B cell (primary cell): Measurements from ENCODE around the gene TCN1. TPM values are rescaled to one million over a fixed set of nuclear protein-coding genes. Genes with fewer than 3 reads are reported as not detected.

ENCODE experiments used
- ATAC-seq: fragments of 200-7000 bp; cut with Tn5 transposase; one replicate; pipeline ENCODE4 v1.10.0; 2021; ENCODE audit warnings: low read depth, mild to moderate bottlenecking, moderate number of reproducible peaks, moderate library complexity
- CTCF ChIA-PET: fragments of 350-600 bp; sonication (Branson Sonifier 250); formaldehyde crosslinking; loops from one replicate; lab custom pipeline; 2021; ENCODE audit warnings: antibody characterized with exemption, inconsistent platforms; lab: Charles Lee
- POLR2A ChIA-PET: fragments of 350-600 bp; sonication (Branson Sonifier 250); formaldehyde crosslinking; loops from one replicate; lab custom pipeline; 2021; ENCODE audit warnings: antibody characterized with exemption; lab: Charles Lee
- DNase-seq: peaks from one replicate; pipeline ENCODE4 v3.0.0; 2013
- H2AFZ ChIP-seq: 2 replicates; pipeline ENCODE4 v1.6.1; 2012; ENCODE audit warnings: mild to moderate bottlenecking, low read depth, low read length; ENCODE audit not compliant: insufficient read depth, poor library complexity, severe bottlenecking
- H3K27ac ChIP-seq, 2 donors: 1 replicate in 1 of 2; 2 replicates in 1 of 2; pipeline ENCODE4 v1.5.1; 2012 to 2013; ENCODE audit warnings: low read length in 2 of 2, mild to moderate bottlenecking in 2 of 2, moderate library complexity in 1 of 2
- H3K27me3 ChIP-seq, 4 experiments: fragments of 200-600 bp in 1 of 4; sonication (generic) in 1 of 4; replicated peaks in 1 of 4; 1 replicate in 2 of 4; 2 replicates in 2 of 4; pipeline versions ENCODE4 v1.6.1 to v1.7.0; 2013 to 2016; ENCODE audit warnings: low read length in 3 of 4, mild to moderate bottlenecking in 2 of 4, mixed read lengths in 1 of 4, moderate library complexity in 1 of 4; ENCODE audit not compliant: insufficient read depth in 4 of 4, control insufficient read depth in 3 of 4; ENCODE audit errors: control extremely low read depth in 1 of 4
- H3K36me3 ChIP-seq, 2 experiments: replicated peaks in 1 of 2; 1 replicate in 1 of 2; 2 replicates in 1 of 2; pipeline versions ENCODE4 v1.6.1 to v1.7.1; 2013; ENCODE audit warnings: low read length in 1 of 2; ENCODE audit not compliant: insufficient read depth in 2 of 2, control insufficient read depth in 1 of 2; ENCODE audit errors: control extremely low read depth in 1 of 2, extremely low read depth in 1 of 2
- H3K4me1 ChIP-seq, 2 donors: fragments of 200-600 bp in 1 of 2; sonication (generic) in 1 of 2; 1 replicate in 1 of 2; 2 replicates in 1 of 2; pipeline versions ENCODE4 v1.5.1 to v1.6.1; 2013 to 2017; ENCODE audit warnings: low read length in 2 of 2; ENCODE audit not compliant: control insufficient read depth in 2 of 2, insufficient read depth in 2 of 2
- H3K4me2 ChIP-seq: replicated peaks from 2 replicates; pipeline ENCODE3; 2012; ENCODE audit warnings: mild to moderate bottlenecking, low read depth, low read length; ENCODE audit not compliant: poor library complexity, severe bottlenecking
- H3K4me3 ChIP-seq, 5 experiments: fragments of 200-600 bp in 1 of 5; sonication (generic) in 1 of 5; 1 replicate in 3 of 5; 2 replicates in 2 of 5; pipeline versions ENCODE4 v1.5.1 to v1.7.0; 2011 to 2016; ENCODE audit warnings: low read length in 4 of 5, mild to moderate bottlenecking in 4 of 5, low read depth in 2 of 5, control low read depth in 1 of 5, moderate library complexity in 1 of 5; ENCODE audit not compliant: insufficient read depth in 1 of 5; ENCODE audit errors: control extremely low read depth in 1 of 5, extremely low read depth in 1 of 5
- H3K79me2 ChIP-seq: fragments of 200-600 bp; sonication (generic); one replicate; pipeline ENCODE4 v1.6.0; 2016; ENCODE audit warnings: low read length; ENCODE audit not compliant: control insufficient read depth, insufficient read depth
- H3K9ac ChIP-seq: fragments of 200-600 bp; sonication (generic); 2 replicates; pipeline ENCODE4 v1.6.1; 2017; ENCODE audit warnings: mild to moderate bottlenecking, low read length, moderate library complexity
- H3K9me3 ChIP-seq, 3 donors: one replicate each; pipeline versions ENCODE4 v1.6.1 to v1.7.1; 2013; ENCODE audit warnings: low read length in 2 of 3; ENCODE audit not compliant: control insufficient read depth in 2 of 3, insufficient read depth in 1 of 3; ENCODE audit errors: control extremely low read depth in 1 of 3
- H4K20me1 ChIP-seq: 2 replicates; pipeline ENCODE4 v1.6.0; 2012; ENCODE audit warnings: mild to moderate bottlenecking, low read length; ENCODE audit not compliant: insufficient read depth, control insufficient read depth, poor library complexity, severe bottlenecking
- H3K27ac Mint-ChIP-seq: one replicate; pipeline ENCODE4 v1.8.0; 2021; ENCODE audit warnings: mixed read lengths
- H3K27me3 Mint-ChIP-seq: one replicate; pipeline ENCODE4 v1.8.0; 2021; ENCODE audit warnings: mixed read lengths
- H3K4me1 Mint-ChIP-seq: one replicate; pipeline ENCODE4 v1.8.0; 2021; ENCODE audit warnings: mixed read lengths
- H3K4me3 Mint-ChIP-seq: one replicate; pipeline ENCODE4 v1.8.0; 2021; ENCODE audit warnings: mixed read lengths
- H3K9me3 Mint-ChIP-seq: one replicate; pipeline ENCODE4 v1.8.0; 2022; ENCODE audit warnings: mixed read lengths; ENCODE audit not compliant: insufficient read depth
- CTCF ChIP-seq: fragments of 200-600 bp; IDR thresholded peaks from one replicate; pipeline ENCODE4 v1.8.0; 2022; ENCODE audit warnings: antibody characterized with exemption, mild to moderate bottlenecking
- EZH2 ChIP-seq: IDR thresholded peaks from 2 replicates; pipeline ENCODE4 v1.6.1; 2012; ENCODE audit warnings: borderline replicate concordance, low read depth, mild to moderate bottlenecking, moderate library complexity, low read length; ENCODE audit not compliant: insufficient read depth, poor library complexity, severe bottlenecking
- WGBS: methylation state at CpG from one replicate; pipeline ENCODE4 v1.1.5; 2013; ENCODE audit warnings: missing lambda C conversion rate; ENCODE audit not compliant: insufficient coverage; 5-methylcytosine and 5-hydroxymethylcytosine counted together
- intact Hi-C: fragments of 100-400 bp; cut with micrococcal nuclease; formaldehyde crosslinking; loops from one replicate; pipeline ENCODE4 v1.10.0; 2022
- polyA plus RNA-seq: library from polyadenylated mRNA; depleted of rRNA; stranded (reverse); fragments of >200 nt; gene quantifications from 2 replicates; pipeline ENCODE4 v1.2.3, GENCODE V29; 2012
- total RNA-seq, 2 donors: library from RNA; stranded (reverse); fragments of 120-200 nt in 1 of 2; gene quantifications; 1 replicate in 1 of 2; 2 replicates in 1 of 2; pipeline versions ENCODE4 v1.2.3 to v1.2.4, GENCODE V29; 2013 to 2022

TCN1 gene
- total and polyA plus RNA-seq, 2 donors (not counting 1 experiment from before 2014, with no cell fraction given), result 0.15 TPM; not detected in 1

- no peaks in the 10 kb centered on the region for H3K4me1 ChIP-seq
- 99% methylated on average over 30 of the region's 31 CpGs for WGBS
- H3K27me3 Mint-ChIP-seq, result peaks cover 22% of the 10 kb centered on the region
- no peaks in the 10 kb centered on the region for H3K4me1 Mint-ChIP-seq
- CTCF ChIA-PET, result interaction anchor here (0.6 kb wide), 1 partner anchor 739 kb away, joined by 3 read pairs; no protein-coding TSS in a partner anchor
- no peak overlapping the region for H3K4me3 ChIP-seq
- no peak overlapping the region for H3K9ac ChIP-seq
- TF ChIP-seq CTCF (no peak), EZH2 (no peak)
- H3K36me3 ChIP-seq, result no peaks in the 10 kb centered on the region
- peaks cover 0 to 3% (median 0%) of the 10 kb centered on the region in 4 experiments for H3K27me3 ChIP-seq
- H3K9me3 ChIP-seq, result peaks cover 0 to 5% (median 2%) of the 10 kb centered on the region in 3 donors
- no peaks in the 10 kb centered on the region for H3K9me3 Mint-ChIP-seq
- DNase-seq, result no peak
- no peak overlapping the region for H3K27ac ChIP-seq
- POLR2A ChIA-PET, result no interaction called here
- no peaks in the 10 kb centered on the region for H3K79me2 ChIP-seq
- no peak overlapping the region for H2AFZ ChIP-seq
- no peak overlapping the region for H3K4me3 Mint-ChIP-seq
- intact Hi-C loops, result no loop called here
- ATAC-seq, result no peak
- H3K4me2 ChIP-seq, result no peak overlapping the region
- H4K20me1 ChIP-seq, result no peaks in the 10 kb centered on the region
- H3K27ac Mint-ChIP-seq, result no peak overlapping the region
Measured at GRCh38 chr11:59898046-59898445, 31.8 kb upstream of the TCN1 start.

GRCh38 chr11:59894616-59895015 is 28.3 kb upstream of the TCN1 start:
- H3K4me1 ChIP-seq, result no peaks in the 10 kb centered on the region
- no peaks in the 10 kb centered on the region for H3K79me2 ChIP-seq
- H3K9ac ChIP-seq, result no peak overlapping the region
- Mint-ChIP-seq H3K27ac (no peak overlapping the region), H3K4me3 (no peak overlapping the region), H3K27me3 (peaks cover 25% of the 10 kb centered on the region), H3K9me3 (peaks cover 11% of the 10 kb centered on the region), H3K4me1 (no peaks in the 10 kb centered on the region)
- H3K4me3 ChIP-seq, result no peak overlapping the region
- intact Hi-C loops, result no loop called here
- DNase-seq, result no peak
- no peaks in the 10 kb centered on the region for H3K36me3 ChIP-seq
- POLR2A ChIA-PET, result no interaction called here
- WGBS, result 100% methylated on average over 1 of the region's 1 CpG
- TF ChIP-seq EZH2, result no peak
- no peak for TF ChIP-seq CTCF
- H3K4me2 ChIP-seq, result no peak overlapping the region
- peaks cover 0 to 15% (median 2%) of the 10 kb centered on the region in 3 donors for H3K9me3 ChIP-seq
- CTCF ChIA-PET, result no interaction called here
- peaks cover 0 to 3% (median 0%) of the 10 kb centered on the region in 4 experiments for H3K27me3 ChIP-seq
- no peaks in the 10 kb centered on the region for H4K20me1 ChIP-seq
- H2AFZ ChIP-seq, result no peak overlapping the region
- no peak for ATAC-seq
- no peak overlapping the region for H3K27ac ChIP-seq
